Urinary bladder (tissue), 4 donors: ENCODE measurements around the gene NUDCD2. TPM values are rescaled to one million over a fixed set of nuclear protein-coding genes. Genes with fewer than 3 reads are reported as not detected.
A peak's percentile ranks its signal among the peaks of the same experiment; 100 is the strongest.
"Not testable (repeated sequence)": the region's sequence is repeated elsewhere in the genome, so short reads cannot be mapped to it uniquely, and the experiment has no call there.

Experiments used
- DNase-seq: peaks from one replicate; pipeline ENCODE4 v3.0.0-alpha.2; 2015; ENCODE audit errors: extremely low spot score
- H3K27ac ChIP-seq: one replicate; pipeline ENCODE4 v1.5.1; 2013; ENCODE audit warnings: low read depth, mild to moderate bottlenecking, moderate library complexity
- H3K36me3 ChIP-seq: one replicate; pipeline ENCODE4 v1.6.1; 2013; ENCODE audit warnings: mild to moderate bottlenecking, moderate library complexity; ENCODE audit not compliant: insufficient read depth
- H3K4me1 ChIP-seq: one replicate; pipeline ENCODE4 v1.6.1; 2013; ENCODE audit warnings: mild to moderate bottlenecking, moderate library complexity; ENCODE audit not compliant: insufficient read depth
- H3K4me3 ChIP-seq: one replicate; pipeline ENCODE4 v1.5.1; 2013; ENCODE audit warnings: low read depth, low read length
- WGBS: extraction: QIAGEN DNeasy Blood & Tissue Kit; methylation state at CpG from one replicate; pipeline ENCODE4 v1.1.7; 2013; 5-methylcytosine and 5-hydroxymethylcytosine counted together
- polyA plus RNA-seq: library from polyadenylated mRNA; stranded (reverse); fragments of 200-250 nt; gene quantifications from one replicate; pipeline ENCODE4 v1.2.3, GENCODE V29; 2013
- total RNA-seq: library from RNA; depleted of rRNA; stranded (reverse); fragments of >200 nt; gene quantifications from one replicate; pipeline ENCODE4 v1.2.3, GENCODE V29; 2014
- donor health status: healthy with polysubstance abuse.
- donor health status: healthy.

Gene NUDCD2
- total and polyA plus RNA-seq, 2 donors, result 12.9 to 13.1 TPM

GRCh38 chr5:163456029-163456589 is 3.8 kb downstream of the NUDCD2 start:
- no peak for DNase-seq

GRCh38 chr5:163455406-163455805 is 4.5 kb downstream of the NUDCD2 start:
- H3K27ac ChIP-seq, H3K36me3 ChIP-seq, H3K4me3 ChIP-seq, H3K4me1 ChIP-seq, DNase-seq: not testable (repeated sequence)
- 98% methylated on average over 17 of the region's 17 CpGs for WGBS

More at GRCh38 chr5:163456029-163456589, 3.8 kb downstream of the NUDCD2 start:
- WGBS, result 66% methylated on average over 2 of the region's 2 CpGs
- H3K36me3 ChIP-seq, result no peaks in the 10 kb centered on the region
- no peak overlapping the region for H3K4me3 ChIP-seq
- no peaks in the 10 kb centered on the region for H3K4me1 ChIP-seq
- no peak overlapping the region for H3K27ac ChIP-seq

DNA sequence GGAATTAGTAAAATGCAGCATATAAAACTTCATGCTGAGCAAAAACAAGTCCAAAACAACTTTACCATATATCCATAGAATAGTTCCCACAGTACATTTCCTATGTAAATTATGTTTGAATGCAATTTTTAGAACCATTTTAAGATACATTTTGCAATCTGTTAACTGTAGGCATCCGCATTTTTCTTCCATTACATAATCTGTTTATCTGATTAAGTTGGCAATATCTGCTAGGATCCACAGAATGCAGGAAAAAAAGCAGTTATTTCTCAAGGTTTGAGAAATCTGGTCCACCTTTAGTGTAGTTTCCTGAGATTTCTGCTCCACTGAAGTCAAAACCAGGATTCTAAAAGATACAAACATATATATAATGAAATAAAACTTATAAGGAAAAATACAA is 6.2 kb downstream of the NUDCD2 start:
- Histone ChIP-seq H3K4me1 (no peaks in the 10 kb centered on the region), H3K36me3 (no peaks in the 10 kb centered on the region), H3K4me3 (no peak overlapping the region), H3K27ac (no peak overlapping the region)
- WGBS, result 73% methylated on average over 1 of the region's 1 CpG
- no peak for DNase-seq

- DNase-seq, result no peak
- H3K4me3 ChIP-seq, result no peak overlapping the region
- no peaks in the 10 kb centered on the region for H3K4me1 ChIP-seq
- 97% methylated on average over 8 of the region's 8 CpGs for WGBS
- no peaks in the 10 kb centered on the region for H3K36me3 ChIP-seq
- no peak overlapping the region for H3K27ac ChIP-seq
Measured at GRCh38 chr5:163451489-163451888, 8.4 kb downstream of the NUDCD2 start.

DNA sequence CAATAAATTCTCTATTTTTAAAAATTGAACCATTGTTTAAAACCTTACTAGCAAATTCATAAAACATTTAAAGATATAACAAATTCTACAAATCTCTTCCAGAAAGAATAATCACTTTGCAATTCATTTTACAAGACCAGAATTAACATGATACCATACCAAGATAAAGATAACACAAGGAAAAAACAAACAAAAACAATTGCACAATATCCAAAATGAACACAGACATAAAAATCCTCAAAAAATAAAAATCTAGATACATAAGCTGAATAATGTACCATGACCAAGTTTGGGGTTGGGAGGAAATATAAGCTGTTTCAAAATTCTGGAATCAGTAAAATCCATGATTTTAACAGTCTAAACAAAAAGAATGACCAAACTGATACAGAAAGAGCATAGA is 11.4 kb downstream of the NUDCD2 start:
- DNase-seq, result no peak
- H3K4me3 ChIP-seq, result no peak overlapping the region
- no peaks in the 10 kb centered on the region for H3K4me1 ChIP-seq
- H3K27ac ChIP-seq, result no peak overlapping the region
- peaks cover 2% of the 10 kb centered on the region for H3K36me3 ChIP-seq

DNA sequence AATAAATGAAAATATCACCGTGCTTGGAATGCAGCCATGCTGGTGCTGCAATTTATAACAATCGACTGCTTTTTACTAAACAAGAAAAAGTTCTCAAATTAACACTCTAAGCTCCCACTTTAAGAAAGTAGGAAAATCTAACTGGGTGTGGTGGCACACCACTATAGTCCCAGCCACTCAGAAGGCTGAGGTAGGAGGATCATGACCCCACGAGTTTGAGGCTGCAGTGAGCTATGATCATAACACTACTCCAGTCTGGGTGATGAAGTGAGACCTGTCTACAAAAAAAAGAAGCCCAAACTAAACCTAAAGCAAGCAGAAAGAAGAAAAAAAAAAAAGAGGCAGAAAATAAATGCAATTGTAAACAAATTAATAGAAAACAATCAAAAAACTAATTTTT is 12.0 kb downstream of the NUDCD2 start:
- WGBS, result 83% methylated on average over 3 of the region's 3 CpGs
- H3K4me1 ChIP-seq, result no peaks in the 10 kb centered on the region
- H3K36me3 ChIP-seq, result peaks cover 2% of the 10 kb centered on the region

DNA sequence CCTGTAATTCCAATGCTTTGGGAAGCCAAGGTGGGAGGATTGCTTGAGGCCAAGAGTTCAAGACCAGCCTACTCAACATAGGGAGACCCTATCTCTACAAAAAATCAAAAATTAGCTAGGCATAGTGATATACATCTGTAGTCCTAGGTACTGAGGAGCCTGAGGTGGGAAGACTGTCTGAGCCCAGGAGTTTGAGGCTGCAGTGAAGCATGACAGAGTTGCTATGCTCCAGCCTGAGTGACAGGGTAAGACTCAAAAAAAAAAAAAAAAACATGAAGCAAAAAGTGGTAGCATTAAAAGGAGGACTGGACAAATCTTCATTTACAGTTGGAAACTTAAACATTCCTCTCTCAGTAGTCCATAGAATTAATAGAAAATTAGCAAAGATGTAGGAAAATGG is 12.7 kb downstream of the NUDCD2 start:
- DNase-seq, result no peak
- H3K36me3 ChIP-seq, result peaks cover 2% of the 10 kb centered on the region

More for the DNA sequence above, 12.0 kb downstream of the NUDCD2 start:
- no peak for DNase-seq
- Histone ChIP-seq H3K4me3 (no peak overlapping the region), H3K27ac (no peak overlapping the region)

DNA sequence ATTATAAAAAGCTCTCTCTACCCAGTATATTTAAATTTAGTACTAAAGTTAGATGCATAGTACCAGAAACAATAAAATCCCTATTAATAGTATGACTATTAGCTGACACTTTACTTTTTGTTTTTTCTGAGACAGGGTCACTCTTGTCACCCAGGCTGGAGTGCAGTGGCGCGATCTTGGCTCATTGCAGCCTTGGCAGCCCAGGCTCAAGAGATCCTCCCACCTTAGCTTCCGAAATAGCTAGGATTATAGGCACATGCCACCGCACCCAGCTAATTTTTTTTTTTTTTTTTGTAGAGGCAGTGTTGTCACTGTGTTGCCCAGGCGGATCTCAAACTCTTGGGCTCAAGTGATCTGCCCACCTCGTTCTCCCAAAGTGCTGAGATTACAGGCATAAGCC is 14.6 kb downstream of the NUDCD2 start:
- DNase-seq, result no peak
- WGBS, result 94% methylated on average over 6 of the region's 6 CpGs
- Histone ChIP-seq H3K4me3 (no peak overlapping the region), H3K36me3 (peaks cover 2% of the 10 kb centered on the region), H3K27ac (no peak overlapping the region), H3K4me1 (no peaks in the 10 kb centered on the region)

More for the DNA sequence above, 12.7 kb downstream of the NUDCD2 start:
- no peak overlapping the region for H3K4me3 ChIP-seq
- no peak overlapping the region for H3K27ac ChIP-seq
- H3K4me1 ChIP-seq, result no peaks in the 10 kb centered on the region

- 88% methylated on average over 1 of the region's 1 CpG for WGBS
- H3K27ac ChIP-seq, result no peak overlapping the region
- peaks cover 2% of the 10 kb centered on the region for H3K36me3 ChIP-seq
- H3K4me3 ChIP-seq, result no peak overlapping the region
- DNase-seq, result no peak
- H3K4me1 ChIP-seq, result no peaks in the 10 kb centered on the region
Measured at GRCh38 chr5:163444526-163444925, 15.4 kb downstream of the NUDCD2 start.

DNA sequence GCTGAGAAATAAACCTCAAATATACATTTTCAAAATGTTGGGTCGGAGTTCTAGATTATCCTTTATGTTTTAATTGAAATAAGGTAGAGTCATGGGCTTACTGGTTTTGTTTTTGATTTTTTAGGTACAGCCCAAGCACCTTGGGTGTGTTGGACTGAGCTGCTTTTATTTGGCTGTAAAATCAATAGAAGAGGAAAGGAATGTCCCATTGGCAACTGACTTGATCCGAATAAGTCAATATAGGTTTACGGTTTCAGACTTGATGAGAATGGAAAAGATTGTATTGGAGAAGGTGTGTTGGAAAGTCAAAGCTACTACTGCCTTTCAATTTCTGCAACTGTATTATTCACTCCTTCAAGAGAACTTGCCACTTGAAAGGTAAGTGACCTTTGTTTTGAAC is 18.9 kb downstream of the NUDCD2 start:
- Histone ChIP-seq H3K4me3 (no peak overlapping the region), H3K27ac (no peak overlapping the region), H3K36me3 (no peaks in the 10 kb centered on the region), H3K4me1 (no peaks in the 10 kb centered on the region)
- WGBS, result 93% methylated on average over 3 of the region's 3 CpGs
- DNase-seq, result no peak

GRCh38 chr5:163439092-163439425 is 20.8 kb downstream of the NUDCD2 start:
- Histone ChIP-seq H3K27ac (no peak overlapping the region), H3K4me3 (no peak overlapping the region), H3K4me1 (no peaks in the 10 kb centered on the region), H3K36me3 (no peaks in the 10 kb centered on the region)
- no peak for DNase-seq
- WGBS, result 50% methylated on average over 2 of the region's 2 CpGs

DNA sequence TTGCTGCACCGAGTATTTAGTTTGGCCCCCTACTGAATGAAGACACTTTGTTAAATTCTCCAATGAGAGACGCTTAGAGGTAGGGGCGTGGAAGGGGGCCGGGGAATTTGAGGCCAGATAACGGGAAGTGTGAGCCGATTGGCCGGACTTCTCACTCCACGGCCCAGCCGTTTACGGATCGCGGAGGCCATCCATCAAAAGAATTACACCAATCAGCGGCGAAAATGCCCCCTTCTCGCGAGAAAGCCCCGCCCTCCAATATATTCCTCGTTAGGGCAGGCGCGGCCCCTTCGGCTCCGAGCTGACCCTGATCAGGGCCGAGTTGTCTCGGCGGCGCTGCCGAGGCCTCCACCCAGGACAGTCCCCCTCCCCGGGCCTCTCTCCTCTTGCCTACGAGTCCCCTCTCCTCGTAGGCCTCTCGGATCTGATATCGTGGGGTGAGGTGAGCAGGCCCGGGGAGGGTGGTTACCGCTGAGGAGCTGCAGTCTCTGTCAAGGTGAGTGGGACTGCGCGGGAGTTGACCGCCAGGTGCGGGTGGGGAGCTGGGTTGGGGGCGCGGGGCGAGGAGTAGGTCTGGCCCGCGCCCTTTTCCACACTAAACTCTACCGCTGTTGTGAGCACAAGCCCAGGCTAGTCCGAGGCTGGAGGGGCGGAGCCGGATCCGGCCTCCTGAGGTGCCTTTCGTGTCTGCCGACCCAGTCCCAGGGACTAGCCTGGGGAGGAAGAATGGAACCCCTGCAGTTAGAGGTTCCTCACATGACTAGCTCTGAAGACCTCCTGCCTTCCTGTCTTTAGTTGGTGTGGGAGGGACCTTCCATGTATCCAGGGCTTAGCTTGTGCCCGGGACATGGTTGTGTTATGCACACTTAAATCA is 22.4 kb downstream of the NUDCD2 start, which contains the start of gene CCNG1:
Gene CCNG1 (plus strand): TSS at position 287 of the 874 bp plus-strand sequence. CDS start 1,662 bp downstream, outside the sequence.
- Histone ChIP-seq H3K4me3 (peak within 1 kb of the TSS; percentile 89), H3K4me1 (no peaks in the 10 kb centered on the region), H3K36me3 (no peaks in the 10 kb centered on the region), H3K27ac (peak within 1 kb of the TSS; percentile 93)
- under 1% methylated on average over 51 of the region's 51 CpGs for WGBS
- peak; percentile 95 for DNase-seq

- no peak overlapping the region for H3K27ac ChIP-seq
- no peaks in the 10 kb centered on the region for H3K4me1 ChIP-seq
- 3% methylated on average over 6 of the region's 6 CpGs for WGBS
- no peaks in the 10 kb centered on the region for H3K36me3 ChIP-seq
- no peak for DNase-seq
- peak overlapping the region; percentile 33 for H3K4me3 ChIP-seq
Measured at GRCh38 chr5:163437011-163437308, 22.9 kb downstream of the NUDCD2 start.

DNA sequence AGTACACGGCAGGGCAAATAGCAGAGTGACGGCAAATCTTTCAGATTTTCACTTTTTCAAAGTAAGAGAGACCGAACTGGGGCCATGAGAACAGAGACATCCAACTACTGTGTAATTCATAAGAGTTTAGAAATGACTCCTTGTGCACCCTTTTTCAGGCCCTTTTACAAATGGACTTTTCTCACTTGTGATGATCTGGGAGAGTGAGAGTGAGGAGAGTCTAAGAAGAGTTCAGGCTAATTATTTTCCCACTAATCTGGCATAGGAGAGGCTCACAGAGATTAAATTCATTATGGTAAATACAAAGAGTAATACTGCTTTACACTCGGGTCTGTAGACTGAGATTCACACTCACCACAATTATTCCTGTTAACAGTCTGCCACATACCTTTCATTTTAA is 23.4 kb downstream of the NUDCD2 start:
- Histone ChIP-seq H3K36me3 (no peaks in the 10 kb centered on the region), H3K27ac (no peak overlapping the region), H3K4me1 (no peaks in the 10 kb centered on the region), H3K4me3 (no peak overlapping the region)
- DNase-seq, result no peak
- WGBS, result 84% methylated on average over 4 of the region's 4 CpGs
